Right renal cortex interstitium (tissue), 3 donors: ENCODE results near the gene ZSCAN22. TPM values are rescaled to one million over a fixed set of nuclear protein-coding genes. Genes with fewer than 3 reads are reported as not detected.
A peak's percentile ranks its signal among the peaks of the same experiment; 100 is the strongest.
"Not testable (repeated sequence)": the region's sequence is repeated elsewhere in the genome, so short reads cannot be mapped to it uniquely, and the experiment has no call there.

ENCODE experiments used
- DNase-seq, 3 donors: peaks; one replicate each; pipeline ENCODE4 v3.0.0-alpha.2; 2013; ENCODE audit warnings: low read depth in 3 of 3, low spot score in 2 of 3
- polyA plus RNA-seq, 3 donors: library from polyadenylated mRNA; unstranded; fragments of 120-200 nt; gene quantifications; one replicate each; pipeline ENCODE4 v1.2.1, GENCODE V29; 2013; ENCODE audit not compliant: insufficient read length in 3 of 3

The ZSCAN22 gene
- 1 to 10 TPM; 3.4 to 4.0 (median 3.5) TPM for polyA plus RNA-seq

DNA sequence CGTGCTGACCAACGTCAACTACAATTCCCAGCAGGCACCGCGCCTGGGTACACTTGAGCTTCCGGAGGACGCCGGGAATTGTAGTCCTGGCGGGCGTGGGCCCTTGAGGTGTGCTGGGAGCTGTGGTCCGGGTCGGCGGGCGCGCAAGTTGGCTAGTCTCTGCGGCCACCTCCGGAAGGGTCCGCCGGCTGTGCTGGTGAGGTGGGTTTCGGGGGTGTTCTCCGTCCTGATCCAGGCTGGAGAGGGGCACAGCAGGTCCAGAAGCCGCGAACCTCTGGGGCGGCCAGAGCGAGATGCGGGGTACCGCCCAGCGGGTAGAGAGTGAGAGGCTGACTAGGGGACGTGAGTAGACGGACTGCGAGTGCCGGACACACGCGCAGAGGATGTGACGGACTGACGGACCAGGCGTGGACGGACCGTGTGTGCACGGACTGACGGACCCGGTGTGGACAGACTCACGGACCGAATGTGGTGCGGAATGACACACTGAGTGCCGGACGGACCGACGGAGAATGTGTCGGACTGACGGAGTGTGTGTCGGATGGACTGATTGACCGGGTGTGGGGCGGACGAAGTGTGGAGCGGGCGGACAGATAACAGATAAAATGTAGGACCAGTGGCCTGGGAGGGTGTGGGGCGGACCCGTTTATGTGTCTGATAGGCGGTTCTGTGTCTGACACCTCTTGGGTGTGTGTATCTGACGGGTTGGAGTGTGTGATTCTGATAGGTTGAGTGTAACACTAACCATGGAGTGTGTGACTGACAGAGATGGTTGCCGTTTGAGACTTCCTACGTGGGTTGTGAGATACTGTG, at the start of gene ZSCAN22:
ZSCAN22 (plus strand) TSS at position 81 of the 813 bp plus-strand sequence. CDS start 7,809 bp downstream, outside the sequence.
- peak; percentile 88 to 97 (median 92) for DNase-seq

DNA sequence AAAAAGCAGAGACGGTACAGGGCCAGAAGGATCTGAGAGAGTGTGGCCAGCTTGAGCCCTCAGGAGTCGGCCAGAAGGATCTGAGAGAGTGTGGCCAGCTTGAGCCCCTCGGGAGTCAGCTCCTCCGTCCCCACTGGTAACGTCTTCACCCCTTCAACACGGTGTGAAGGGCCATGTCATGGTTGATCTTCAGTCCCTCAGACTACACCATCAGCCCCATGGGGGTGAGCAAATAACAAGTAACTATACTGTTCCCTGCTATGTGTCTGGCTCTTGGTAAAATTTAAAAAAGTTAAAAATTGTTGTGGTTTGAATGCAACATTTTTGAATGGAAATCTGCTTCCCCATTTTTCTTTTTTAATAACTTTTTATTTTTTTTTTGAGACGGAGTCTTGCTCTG, 49.6 kb upstream of the ZSCAN22 start:
- no peak for DNase-seq

DNA sequence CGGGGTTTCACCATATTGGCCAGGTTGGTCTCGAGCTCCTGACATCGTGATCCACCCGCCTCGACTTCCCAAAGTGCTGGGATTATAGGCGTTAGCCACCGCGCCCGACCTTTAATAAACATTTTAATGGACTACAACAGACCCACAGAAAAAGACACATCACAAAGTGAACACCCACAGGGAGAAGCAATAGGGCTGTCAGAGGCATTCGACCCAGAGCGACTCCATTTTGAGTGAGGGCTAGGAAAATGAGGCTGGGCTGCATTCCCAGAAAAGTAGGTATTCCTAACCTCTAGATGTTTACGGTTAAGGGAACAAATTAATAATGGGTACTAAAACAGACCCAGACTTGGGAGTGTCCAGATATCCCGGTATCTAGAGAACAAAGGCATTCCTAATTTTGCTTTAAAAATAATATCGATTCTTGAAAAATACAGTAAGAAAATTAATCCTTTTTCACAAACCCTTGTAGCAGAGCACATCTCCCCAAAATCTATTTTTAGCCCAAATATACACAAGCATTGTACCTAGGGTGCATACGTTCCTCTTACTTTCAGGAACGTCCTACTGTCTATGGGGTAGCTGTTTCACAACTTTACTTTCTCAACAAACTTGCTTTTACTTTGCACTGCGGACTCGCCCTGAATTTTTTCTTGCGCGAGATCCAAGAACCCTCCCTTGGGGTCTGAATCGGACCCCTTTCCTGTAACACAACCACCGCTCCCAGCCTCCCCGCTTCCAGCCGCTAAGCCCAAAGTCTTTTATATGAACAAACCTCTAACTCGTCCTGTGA, 48.9 kb upstream of the ZSCAN22 start:
- DNase-seq = no peak

DNA sequence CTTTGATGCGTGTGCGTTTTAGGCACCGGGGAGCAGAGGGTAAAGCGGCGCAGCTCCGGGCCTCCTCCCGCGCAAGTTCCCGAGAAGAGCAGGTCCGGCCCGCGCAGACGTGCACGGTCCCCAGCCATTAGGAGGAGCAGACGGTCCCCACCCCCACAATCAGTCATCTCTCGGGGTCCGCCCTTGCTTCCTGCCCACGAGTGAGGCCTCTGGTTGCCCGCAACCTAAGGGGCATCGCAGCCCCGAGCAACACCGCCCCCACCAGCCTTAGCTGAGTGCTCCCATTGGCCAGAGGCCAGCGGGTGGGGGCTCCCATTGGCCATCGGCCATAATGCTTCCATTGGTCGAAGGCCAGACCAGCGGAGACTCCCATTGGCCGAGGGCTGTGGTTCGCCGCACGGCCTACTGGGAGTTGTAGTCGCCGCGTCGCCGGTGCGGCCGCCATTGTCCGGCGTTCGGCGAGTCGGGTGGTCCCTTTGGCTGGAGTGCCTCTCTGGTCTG, 48.2 kb upstream of the ZSCAN22 start, which contains the start of gene ZNF8:
ZNF8 (plus strand) TSS at position 415 of the 501 bp plus-strand sequence. CDS start 127 bp downstream, outside the sequence.
- peak; percentile 94 to 97 (median 94) for DNase-seq

DNA sequence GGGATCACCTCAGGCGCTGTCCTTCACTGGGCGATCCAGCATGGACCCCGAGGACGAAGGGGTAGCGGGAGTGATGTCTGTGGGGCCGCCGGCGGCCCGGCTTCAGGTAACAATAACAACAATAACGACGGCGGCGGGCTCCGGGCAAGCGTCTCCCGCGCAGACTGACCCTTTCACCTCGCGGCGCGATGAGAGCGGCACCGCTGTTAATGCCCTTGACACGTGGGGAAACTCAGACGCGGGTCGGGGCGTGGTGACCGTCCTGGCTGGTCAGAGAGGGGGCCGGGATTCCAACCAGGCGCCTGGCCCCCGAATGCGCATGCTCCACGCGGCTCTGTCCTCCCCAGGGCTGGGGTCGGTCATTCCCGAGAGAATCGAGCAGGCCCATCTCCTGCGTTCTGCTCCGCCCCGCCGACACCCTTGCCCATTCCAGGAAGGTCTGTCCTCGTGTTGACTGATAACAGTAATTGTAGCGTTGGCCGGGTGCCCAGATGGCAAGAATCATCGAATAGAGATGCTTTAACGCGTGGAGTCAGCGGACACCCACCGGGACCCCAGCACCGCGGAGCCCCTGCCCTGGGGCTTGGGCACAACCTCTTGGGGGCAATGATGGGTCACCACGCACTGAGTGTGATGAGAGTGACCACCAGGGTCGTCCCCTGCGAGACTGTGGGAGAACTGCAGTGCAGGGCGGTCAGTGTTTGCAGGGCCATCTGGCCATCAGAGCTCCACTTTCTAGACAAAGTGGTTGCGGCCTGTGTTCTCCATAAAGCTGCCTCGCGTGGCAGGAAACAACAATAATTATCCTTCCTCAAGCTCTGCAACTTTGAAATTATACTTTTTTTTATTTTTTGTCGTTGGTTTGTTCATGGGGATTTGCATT, 47.5 kb upstream of the ZSCAN22 start:
- DNase-seq = peak; percentile 32 to 38 (median 33)

DNA sequence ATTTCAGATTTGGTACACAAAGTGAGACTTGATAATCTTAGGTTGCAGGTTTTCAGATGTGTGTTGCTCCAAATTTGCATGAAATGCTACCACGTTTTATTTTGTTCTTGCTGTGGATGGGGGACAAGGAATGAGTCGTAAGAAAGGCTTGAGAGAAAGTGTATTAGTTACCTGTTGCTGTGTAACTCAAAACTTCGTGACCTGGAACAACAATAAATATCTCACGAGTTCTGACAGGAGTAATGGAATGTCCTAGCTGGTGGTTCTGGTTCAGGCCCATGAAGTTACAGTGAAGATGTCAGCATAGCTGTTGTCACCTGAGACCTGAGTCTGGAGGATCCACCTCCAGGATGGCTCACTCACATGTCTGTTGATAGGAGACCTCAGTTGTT, 46.9 kb upstream of the ZSCAN22 start:
- no peak for DNase-seq

DNA sequence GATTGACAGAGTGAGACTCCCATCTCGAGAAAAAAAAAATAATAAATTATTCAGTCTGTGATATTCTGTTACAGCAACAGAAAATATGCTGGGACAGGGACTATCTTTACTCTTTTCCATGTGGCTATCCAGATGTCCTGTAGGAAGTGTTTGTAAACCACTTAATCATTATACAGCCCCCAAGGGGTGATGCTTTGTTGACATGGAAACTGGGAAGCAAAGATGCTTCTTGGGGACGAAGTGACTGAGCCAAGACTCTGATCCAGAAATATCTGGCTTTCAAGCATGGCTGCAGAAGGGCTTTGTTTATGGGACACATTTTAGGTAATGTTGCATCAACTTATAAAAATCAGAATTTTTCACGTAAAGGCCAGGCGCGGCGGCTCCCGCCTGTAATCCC, 42.6 kb upstream of the ZSCAN22 start:
- no peak for DNase-seq

DNA sequence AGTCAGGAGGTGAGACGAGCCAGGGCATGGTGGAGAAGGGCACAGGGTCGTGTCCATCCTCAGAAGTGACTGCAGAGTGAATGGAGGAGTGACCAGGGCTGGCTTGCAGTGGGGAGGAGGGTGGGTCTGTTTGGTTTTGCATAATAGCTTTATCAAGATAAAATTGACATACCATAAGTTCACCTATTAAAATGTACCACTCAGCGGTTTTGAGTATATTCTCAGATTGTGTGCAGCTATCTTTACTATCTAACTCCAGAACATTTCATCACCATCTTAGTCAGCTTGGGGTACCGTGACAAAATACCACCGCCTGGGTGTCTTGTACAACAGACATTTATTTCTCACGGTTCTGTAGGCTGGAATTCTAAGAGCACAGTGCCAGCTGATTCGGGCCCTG, 34.9 kb upstream of the ZSCAN22 start:
- DNase-seq = no peak

DNA sequence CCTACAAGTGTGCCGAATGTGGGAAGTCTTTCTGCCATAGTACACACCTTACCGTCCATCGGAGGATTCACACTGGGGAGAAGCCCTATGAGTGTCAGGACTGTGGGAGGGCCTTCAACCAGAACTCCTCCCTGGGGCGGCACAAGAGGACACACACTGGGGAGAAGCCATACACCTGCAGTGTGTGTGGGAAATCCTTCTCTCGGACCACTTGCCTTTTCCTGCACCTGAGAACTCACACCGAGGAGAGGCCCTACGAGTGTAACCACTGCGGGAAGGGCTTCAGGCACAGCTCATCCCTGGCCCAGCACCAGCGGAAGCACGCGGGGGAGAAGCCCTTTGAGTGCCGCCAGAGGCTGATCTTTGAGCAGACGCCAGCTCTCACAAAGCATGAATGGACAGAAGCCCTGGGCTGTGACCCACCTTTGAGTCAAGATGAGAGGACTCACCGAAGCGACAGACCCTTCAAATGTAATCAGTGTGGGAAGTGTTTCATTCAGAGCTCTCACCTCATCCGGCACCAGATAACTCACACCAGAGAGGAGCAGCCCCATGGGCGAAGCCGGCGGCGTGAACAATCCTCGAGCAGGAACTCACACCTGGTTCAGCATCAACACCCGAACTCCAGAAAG, 31.9 kb upstream of the ZSCAN22 start:
- DNase-seq = no peak

DNA sequence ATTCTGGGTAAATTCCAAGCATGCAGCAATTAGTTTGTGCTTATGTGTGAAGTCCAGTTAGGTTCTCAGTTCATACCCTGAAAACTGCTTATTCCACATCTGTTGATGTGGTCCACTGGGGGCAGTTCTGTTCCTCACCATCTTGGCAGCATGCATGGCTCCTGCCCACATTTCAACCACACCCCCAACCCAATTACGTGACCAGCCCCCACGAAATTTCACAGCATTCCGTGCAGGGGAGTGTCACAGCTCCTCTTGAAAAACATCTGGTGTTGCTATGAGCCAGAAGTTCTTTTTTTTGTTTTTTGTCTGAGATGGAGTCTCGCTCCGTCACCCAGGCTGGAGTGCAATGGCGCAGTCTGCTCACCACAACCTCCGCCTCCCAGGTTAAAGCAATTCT, 30.7 kb upstream of the ZSCAN22 start:
- DNase-seq = no peak

DNA sequence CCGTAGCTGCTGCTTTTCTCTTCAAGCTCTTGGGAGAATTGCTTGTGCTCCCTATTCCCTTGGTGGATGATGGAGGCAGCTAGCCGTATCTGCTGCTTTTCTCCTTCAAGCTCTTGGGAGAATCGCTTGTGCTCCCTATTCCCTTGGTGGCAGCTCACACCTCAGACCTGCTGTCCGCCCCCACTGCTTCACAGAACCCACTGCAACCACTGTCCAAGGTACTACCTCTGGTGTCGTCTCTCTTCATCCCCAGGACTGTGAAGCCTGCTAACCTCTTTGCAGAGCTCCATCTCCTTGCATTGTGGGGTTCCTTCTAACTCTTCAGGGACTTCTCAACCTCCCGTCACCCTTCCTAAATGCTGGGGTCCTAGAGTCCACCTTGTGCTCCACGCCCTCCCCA, 26.2 kb upstream of the ZSCAN22 start:
- no peak for DNase-seq

DNA sequence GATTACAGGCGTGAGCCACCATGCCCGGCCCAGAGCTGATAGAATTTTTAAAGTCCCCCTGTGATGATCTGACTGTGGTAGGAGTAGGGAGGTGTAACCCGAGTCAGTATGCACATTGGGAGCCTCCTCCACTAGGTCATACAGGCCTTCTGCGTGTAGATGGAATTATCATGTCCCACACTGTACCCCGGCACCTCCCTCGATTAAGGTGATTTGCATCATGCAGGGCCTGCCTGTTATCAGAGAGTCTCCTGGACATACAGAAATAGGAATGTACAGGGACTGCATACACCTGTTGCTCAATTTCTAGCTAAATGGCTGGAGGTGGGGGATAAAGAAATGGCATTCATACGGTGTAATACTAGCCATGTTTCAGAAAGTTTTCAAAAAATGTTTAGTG, 22.5 kb upstream of the ZSCAN22 start:
- no peak for DNase-seq

DNA sequence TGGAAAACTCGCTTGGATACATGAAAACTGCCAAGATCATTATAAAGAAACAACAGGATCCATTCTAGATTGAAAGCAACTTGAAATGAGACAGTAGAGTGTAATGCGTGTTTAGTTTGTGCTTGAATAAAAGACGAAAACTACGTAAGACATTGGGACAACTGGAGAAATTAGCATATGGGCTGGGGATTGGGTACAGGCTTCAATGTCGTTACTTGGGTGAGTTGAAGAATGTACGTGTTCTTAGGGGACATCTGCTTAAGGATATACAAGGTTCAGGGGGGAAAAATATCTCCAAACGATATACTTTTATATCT, 22.1 kb upstream of the ZSCAN22 start:
- DNase-seq = no peak

DNA sequence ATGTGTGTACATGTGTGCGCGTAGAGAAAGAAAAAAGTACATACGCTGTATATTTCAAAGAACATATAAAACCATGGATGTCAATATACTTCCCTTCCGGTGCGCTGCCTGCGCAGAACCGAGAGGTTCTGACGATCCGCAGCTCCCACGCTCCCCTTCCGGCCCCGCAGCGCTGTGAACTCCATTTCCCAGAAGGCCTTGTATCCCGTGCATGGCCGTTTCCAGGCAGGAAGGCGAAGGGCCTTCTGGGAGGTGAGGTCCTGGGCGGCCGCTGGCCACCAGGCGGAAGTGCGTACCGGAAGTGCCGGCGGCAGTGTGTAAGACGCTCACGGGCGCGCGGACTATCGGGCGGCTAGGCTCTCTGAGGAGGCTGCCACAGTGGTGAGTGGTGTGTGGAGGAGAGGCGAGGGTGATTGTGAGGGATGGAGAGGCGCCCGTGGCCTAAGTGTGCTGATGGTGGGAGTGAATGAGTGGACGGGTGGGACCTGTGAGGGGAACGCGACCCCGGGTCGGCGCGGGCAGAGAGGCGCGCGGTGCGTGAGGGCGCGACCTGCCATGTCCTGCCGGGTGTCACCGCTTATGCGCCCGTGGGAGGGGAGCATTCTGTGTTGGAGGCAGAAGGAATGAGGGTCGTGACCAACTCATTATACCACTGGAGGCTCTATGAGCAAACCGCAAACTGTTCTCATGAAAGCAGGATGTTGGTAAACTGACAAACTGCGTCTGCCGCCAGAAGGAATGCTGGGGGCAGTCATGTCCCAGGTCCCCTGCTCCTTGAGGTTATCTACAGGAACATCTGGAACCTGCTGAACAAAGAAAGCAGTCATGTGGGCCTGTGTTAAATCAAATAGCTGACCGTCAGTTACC, 21.5 kb upstream of the ZSCAN22 start, which contains the start of gene ERVK3-1:
ERVK3-1 (plus strand) TSS at position 313 of the 867 bp plus-strand sequence. CDS start 6,792 bp downstream, outside the sequence.
- peak; percentile 84 to 90 (median 89) for DNase-seq

DNA sequence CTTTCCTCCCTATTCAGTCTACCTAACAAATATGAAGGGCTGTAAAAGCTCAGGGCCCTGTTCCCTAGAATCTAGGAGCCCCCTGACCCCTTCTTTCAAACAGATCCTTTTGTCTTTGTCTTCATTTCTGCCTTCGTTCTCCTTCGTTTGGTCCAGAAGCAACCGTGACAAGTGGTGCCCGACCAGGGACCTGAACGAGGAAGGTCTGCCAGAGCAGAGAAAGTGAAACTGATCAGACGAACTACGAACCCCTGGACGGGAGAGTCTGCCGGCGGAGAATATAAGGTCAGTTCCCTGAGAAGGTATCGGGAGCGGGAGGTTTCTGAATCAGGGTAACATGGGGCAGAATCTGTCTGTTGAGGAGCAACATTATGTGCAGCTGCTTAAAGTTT, 20.9 kb upstream of the ZSCAN22 start:
- DNase-seq = no peak

DNA sequence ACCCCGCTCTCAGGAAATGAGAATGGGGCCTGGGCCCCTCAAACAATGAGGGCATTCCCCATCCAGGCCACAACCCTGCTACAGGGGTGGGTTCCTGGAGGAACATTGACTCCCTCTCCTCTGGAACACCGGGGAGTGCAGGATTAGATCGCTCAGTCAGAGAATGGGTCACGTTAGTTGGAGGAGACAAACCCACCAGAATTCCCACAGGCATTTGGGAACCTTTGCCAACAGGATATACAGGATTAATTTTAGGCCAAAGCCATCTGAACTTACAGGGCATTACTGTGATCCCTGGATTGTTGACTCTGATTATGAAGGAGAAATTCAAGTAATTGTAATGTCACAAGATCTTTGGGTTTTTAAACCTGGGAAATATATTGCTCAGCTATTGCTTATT, 19.1 kb upstream of the ZSCAN22 start:
- DNase-seq = no peak

DNA sequence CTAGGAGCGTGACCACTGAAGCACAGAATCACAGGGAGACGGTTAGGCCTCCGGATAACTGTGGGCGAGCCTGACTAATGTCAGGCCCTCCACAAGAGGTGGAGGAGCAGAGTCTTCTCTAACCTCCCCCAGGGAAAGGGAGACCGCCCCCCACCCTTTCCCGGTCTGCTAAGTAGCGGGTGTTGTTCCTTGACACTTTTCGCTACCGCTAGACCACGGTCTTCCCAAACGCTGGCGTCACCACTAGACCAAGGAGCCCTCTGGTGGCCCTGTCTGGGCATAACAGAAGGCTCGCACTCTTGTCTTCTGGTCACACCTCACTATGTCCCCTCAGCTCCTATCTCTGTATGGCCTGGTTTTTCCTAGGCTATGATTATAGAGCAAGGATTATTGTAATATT, 16.1 kb upstream of the ZSCAN22 start:
- not testable (repeated sequence) for DNase-seq

DNA sequence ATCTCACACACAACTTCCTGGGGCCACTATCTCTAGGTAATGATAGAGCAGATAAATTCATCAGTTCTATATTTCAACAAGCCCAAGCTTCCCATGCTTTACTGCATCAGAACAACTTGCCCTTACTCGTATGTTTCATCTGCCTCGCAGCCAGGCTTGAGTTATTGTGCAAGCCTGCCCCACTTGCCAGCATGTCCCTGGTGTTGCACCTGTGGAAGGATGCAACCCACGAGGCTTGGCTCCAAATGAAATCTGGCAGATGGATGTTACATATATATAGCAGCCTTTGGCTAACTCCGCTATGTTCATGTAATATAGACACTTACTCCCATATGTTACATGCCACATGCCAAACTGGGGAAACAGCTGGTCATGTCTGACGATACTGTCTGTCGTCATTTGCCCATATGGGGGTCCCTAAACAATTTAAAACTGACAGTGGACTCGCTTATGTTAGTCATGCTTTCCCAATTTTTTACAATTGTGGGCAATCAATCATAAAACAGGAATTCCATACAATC, 15.4 kb upstream of the ZSCAN22 start:
- no peak for DNase-seq

DNA sequence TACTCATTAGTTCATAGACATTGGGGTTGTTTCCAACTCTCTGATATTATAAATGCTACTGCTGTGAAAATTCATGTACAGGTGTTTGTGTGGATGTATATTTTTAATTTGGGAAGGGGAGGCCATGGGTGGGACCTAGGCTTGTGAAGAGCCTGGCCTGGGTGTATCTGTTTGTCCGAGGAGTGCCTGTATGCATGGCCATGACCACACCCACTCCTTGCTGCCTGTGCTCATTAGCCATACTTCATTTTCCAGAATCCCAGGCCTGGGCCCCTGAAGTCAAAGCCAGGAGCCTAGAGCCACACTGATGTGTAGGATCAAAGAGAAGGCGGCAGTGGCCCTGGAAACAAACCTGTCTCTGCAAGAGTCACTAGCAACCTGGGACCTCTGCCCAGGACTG, 11.2 kb upstream of the ZSCAN22 start:
- no peak for DNase-seq
